ENCODE data around the gene TBC1D1. TPM values are rescaled to one million over a fixed set of nuclear protein-coding genes. Genes with fewer than 3 reads are reported as not detected.

Gene TBC1D1
- polyA plus RNA-seq, 1 donor from 2014 or later: 23.2 TPM

DNA sequence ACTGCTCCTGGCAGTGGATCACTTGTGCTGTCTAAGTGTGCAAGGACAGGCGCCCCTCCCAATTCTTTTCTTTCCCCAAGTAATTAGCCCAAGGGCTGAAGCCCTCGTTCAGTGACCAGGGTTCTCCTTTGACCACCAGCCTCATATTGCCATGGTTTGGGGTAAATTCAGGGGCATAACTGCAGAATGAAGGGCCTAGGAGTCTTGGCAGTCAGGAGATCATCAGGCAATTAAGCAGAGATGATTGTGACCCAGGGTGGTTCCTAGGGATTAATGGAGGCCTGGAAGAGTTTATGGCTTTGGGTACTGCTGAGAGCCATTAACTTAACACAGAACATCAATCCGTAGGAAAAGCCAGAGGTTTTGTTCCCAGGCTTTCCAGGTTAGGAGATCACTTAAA, 240.0 kb downstream of the TBC1D1 start:
- Histone ChIP-seq H3K79me2 (replicated peaks; ENCODE audit: insufficient read depth, low read length) (no peaks in the 10 kb centered on the region), H3K36me3 (ENCODE audit: insufficient read depth, low read length) (no peaks in the 10 kb centered on the region), H3K9me2 (ENCODE audit: insufficient read depth, low read length) (no peaks in the 10 kb centered on the region), H3F3A (ENCODE audit: insufficient read depth, low read length, poor library complexity, severe bottlenecking) (no peaks in the 10 kb centered on the region), H3K9me3 (ENCODE audit: low read length) (no peaks in the 10 kb centered on the region), H3K27ac (ENCODE audit: low read length) (no peak overlapping the region), H4K20me1 (ENCODE audit: insufficient read depth) (no peaks in the 10 kb centered on the region), H3K4me3 (ENCODE audit: low read length) (no peak overlapping the region), H2AFZ (ENCODE audit: low read depth, low read length) (no peak overlapping the region), H3K27me3 (ENCODE audit: insufficient read depth, low read depth, low read length) (no peaks in the 10 kb centered on the region), H3K4me2 (ENCODE audit: low read length) (no peak overlapping the region), H3K9ac (ENCODE audit: low read length) (no peak overlapping the region)
- TF ChIP-seq MXI1 (conservative IDR thresholded peaks at IDR 0.05; ENCODE audit: poor library complexity, severe bottlenecking) (no peak), TAF1 (IDR thresholded peaks at IDR 0.05; ENCODE audit: low read depth) (no peak), EP300 (conservative IDR thresholded peaks at IDR 0.05; ENCODE audit: poor library complexity, severe bottlenecking) (no peak), RAD21 (conservative IDR thresholded peaks at IDR 0.05) (no peak), SMC3 (conservative IDR thresholded peaks at IDR 0.05; ENCODE audit: poor library complexity) (no peak), EZH2 (IDR thresholded peaks at IDR 0.05; ENCODE audit: borderline replicate concordance, insufficient read depth, low read length, poor library complexity, severe bottlenecking) (no peak), POLR2AphosphoS5 (IDR thresholded peaks at IDR 0.05) (no peak)
- TF ChIP-seq, protein P1, sequence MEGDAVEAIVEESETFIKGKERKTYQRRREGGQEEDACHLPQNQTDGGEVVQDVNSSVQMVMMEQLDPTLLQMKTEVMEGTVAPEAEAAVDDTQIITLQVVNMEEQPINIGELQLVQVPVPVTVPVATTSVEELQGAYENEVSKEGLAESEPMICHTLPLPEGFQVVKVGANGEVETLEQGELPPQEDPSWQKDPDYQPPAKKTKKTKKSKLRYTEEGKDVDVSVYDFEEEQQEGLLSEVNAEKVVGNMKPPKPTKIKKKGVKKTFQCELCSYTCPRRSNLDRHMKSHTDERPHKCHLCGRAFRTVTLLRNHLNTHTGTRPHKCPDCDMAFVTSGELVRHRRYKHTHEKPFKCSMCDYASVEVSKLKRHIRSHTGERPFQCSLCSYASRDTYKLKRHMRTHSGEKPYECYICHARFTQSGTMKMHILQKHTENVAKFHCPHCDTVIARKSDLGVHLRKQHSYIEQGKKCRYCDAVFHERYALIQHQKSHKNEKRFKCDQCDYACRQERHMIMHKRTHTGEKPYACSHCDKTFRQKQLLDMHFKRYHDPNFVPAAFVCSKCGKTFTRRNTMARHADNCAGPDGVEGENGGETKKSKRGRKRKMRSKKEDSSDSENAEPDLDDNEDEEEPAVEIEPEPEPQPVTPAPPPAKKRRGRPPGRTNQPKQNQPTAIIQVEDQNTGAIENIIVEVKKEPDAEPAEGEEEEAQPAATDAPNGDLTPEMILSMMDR (IDR thresholded peaks at IDR 0.05; ENCODE audit: poor library complexity, severe bottlenecking): no peak
- TF ChIP-seq, protein P2, sequence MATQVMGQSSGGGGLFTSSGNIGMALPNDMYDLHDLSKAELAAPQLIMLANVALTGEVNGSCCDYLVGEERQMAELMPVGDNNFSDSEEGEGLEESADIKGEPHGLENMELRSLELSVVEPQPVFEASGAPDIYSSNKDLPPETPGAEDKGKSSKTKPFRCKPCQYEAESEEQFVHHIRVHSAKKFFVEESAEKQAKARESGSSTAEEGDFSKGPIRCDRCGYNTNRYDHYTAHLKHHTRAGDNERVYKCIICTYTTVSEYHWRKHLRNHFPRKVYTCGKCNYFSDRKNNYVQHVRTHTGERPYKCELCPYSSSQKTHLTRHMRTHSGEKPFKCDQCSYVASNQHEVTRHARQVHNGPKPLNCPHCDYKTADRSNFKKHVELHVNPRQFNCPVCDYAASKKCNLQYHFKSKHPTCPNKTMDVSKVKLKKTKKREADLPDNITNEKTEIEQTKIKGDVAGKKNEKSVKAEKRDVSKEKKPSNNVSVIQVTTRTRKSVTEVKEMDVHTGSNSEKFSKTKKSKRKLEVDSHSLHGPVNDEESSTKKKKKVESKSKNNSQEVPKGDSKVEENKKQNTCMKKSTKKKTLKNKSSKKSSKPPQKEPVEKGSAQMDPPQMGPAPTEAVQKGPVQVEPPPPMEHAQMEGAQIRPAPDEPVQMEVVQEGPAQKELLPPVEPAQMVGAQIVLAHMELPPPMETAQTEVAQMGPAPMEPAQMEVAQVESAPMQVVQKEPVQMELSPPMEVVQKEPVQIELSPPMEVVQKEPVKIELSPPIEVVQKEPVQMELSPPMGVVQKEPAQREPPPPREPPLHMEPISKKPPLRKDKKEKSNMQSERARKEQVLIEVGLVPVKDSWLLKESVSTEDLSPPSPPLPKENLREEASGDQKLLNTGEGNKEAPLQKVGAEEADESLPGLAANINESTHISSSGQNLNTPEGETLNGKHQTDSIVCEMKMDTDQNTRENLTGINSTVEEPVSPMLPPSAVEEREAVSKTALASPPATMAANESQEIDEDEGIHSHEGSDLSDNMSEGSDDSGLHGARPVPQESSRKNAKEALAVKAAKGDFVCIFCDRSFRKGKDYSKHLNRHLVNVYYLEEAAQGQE (IDR thresholded peaks at IDR 0.05; ENCODE audit: borderline replicate concordance): no peak

DNA sequence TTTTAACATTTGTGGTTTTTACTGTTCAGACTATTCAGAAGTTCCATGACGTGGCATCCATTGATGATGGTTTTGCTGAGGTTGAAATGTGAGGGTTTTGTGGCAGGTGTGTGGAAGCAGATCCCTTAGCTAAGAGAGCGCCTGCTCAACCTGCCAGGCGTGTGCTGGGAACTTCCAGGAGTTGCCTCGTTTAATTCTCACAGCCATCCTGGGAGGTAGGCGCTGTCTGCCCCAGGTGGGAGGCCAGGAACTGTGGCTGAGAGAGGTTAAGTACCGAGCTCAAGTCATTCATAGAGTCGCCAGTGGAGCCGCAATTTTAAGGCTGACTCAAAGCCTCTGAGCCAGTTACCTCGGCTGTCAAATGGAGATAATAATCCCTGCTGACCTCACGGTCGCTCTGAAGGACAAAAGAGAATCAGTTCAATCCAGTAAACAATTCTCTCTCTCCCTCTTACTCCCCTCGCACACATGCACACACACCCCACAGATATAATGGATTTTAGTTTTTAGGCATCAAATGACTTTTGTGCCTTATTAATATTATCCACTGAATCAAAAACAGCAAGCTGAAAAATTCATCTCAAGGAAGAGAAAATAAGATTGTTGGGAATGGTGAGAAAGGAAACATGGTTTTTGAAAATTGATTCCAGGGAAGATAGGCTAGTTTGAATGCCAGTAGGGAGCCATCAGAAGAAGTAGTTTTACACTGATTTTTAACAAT, 240.6 kb downstream of the TBC1D1 start:
- Histone ChIP-seq H3K9me2 (ENCODE audit: insufficient read depth, low read length) (no peaks in the 10 kb centered on the region), H3K79me2 (replicated peaks; ENCODE audit: insufficient read depth, low read length) (no peaks in the 10 kb centered on the region), H3K36me3 (ENCODE audit: insufficient read depth, low read length) (no peaks in the 10 kb centered on the region), H3K27ac (ENCODE audit: low read length) (peak overlapping the region; percentile 58), H3K9ac (ENCODE audit: low read length) (no peak overlapping the region), H3F3A (ENCODE audit: insufficient read depth, low read length, poor library complexity, severe bottlenecking) (no peaks in the 10 kb centered on the region), H3K4me3 (ENCODE audit: low read length) (peak overlapping the region; percentile 23), H3K27me3 (ENCODE audit: insufficient read depth, low read depth, low read length) (no peaks in the 10 kb centered on the region), H3K4me2 (ENCODE audit: low read length) (peak overlapping the region; percentile 17), H4K20me1 (ENCODE audit: insufficient read depth) (no peaks in the 10 kb centered on the region), H2AFZ (ENCODE audit: low read depth, low read length) (no peak overlapping the region), H3K9me3 (ENCODE audit: low read length) (no peaks in the 10 kb centered on the region)
- TF ChIP-seq TAF1 (IDR thresholded peaks at IDR 0.05; ENCODE audit: low read depth): no peak

All from neural cell (in vitro differentiated cells).